IPS-20b (cell line): Measurements from ENCODE around the gene BTBD1.
"Not testable (repeated sequence)": the region's sequence is repeated elsewhere in the genome, so short reads cannot be mapped to it uniquely, and the experiment has no call there.

Experiments used
- H3K27ac ChIP-seq: one replicate; pipeline ENCODE4 v1.5.1; 2013; ENCODE audit warnings: low read length
- H3K27me3 ChIP-seq: 2 replicates; pipeline ENCODE4 v1.6.1; 2013; ENCODE audit warnings: mild to moderate bottlenecking, low read length, inconsistent platforms; ENCODE audit not compliant: insufficient read depth
- H3K36me3 ChIP-seq: 2 replicates; pipeline ENCODE4 v1.6.1; 2013; ENCODE audit warnings: low read depth, mild to moderate bottlenecking, inconsistent platforms, low read length, moderate library complexity; ENCODE audit not compliant: insufficient read depth
- H3K4me1 ChIP-seq: 2 replicates; pipeline ENCODE4 v1.6.1; 2013; ENCODE audit warnings: mild to moderate bottlenecking, control low read depth, inconsistent platforms, low read length, moderate library complexity; ENCODE audit not compliant: insufficient read depth
- H3K4me3 ChIP-seq: 2 replicates; pipeline ENCODE4 v1.5.1; 2013; ENCODE audit warnings: mild to moderate bottlenecking, low read length, inconsistent platforms
- H3K9ac ChIP-seq: 2 replicates; pipeline ENCODE4 v1.6.1; 2013; ENCODE audit warnings: low read depth, mild to moderate bottlenecking, inconsistent platforms, low read length, moderate library complexity
- H3K9me3 ChIP-seq: 2 replicates; pipeline ENCODE4 v1.6.1; 2013; ENCODE audit warnings: mild to moderate bottlenecking, low read depth, low read length, inconsistent platforms; ENCODE audit not compliant: insufficient read depth

Gene BTBD1

DNA sequence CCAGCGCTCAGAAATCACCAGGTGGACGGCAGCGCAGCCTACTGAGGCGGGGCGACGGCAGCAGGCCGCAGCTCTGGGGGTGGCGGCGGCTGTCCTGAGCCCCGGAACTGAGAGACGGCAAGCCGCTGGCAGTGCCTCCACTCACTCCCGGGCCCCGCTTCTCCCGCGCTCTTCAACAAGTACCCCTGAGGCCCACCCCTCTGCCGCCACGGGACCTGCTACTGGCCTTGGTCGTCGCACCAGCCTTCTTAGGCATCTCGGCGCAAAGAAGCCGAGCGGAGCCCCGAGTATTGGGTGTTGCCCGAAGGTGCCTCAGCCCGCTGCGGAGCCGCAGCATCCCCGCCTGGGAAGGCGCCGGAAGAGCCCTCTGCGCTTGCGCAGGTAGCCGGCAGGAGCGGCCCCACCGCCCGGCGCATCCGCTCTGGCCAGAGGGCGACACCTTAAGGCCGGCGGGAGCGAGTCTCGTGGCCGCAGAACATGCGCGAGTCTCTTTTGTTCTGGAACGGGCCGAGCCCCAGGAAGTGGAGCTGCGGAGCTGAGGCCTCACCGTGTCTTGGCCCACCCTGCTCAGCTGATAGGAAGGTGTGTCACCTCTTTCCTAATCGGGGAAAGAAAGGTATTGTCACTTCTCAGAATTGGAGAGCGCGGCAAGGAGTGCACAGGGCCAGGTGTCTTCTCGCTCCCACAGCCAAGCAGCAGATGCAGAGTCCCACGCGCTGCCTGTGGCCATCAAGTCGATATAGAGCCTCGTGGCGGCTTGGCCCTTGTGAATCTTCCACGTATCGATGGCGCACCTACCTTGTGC, 55.6 kb downstream of the BTBD1 start, which contains the start of gene C15orf40:
Gene C15orf40, minus strand, starts transcription at position 369 of the 805 bp plus-strand sequence. Its CDS starts 32 bp downstream, at position 337.
- H3K4me3 ChIP-seq, result peak within 1 kb of the TSS; percentile 71
- H3K27ac ChIP-seq, result no peak within 1 kb of the TSS
- peaks cover 24% of the 10 kb centered on the region for H3K36me3 ChIP-seq
- H3K27me3 ChIP-seq, result no peaks in the 10 kb centered on the region
- no peaks in the 10 kb centered on the region for H3K4me1 ChIP-seq
- no peaks in the 10 kb centered on the region for H3K9me3 ChIP-seq
- peak within 1 kb of the TSS; percentile 80 for H3K9ac ChIP-seq

GRCh38 chr15:83010709-83011270, 56.3 kb downstream of the BTBD1 start:
- H3K4me3 ChIP-seq, result peak overlapping the region; percentile 71
- no peaks in the 10 kb centered on the region for H3K27me3 ChIP-seq
- H3K27ac ChIP-seq, result no peak overlapping the region
- peak overlapping the region; percentile 67; the same call in 1 of the 2 replicates for H3K9ac ChIP-seq
- peaks cover 24% of the 10 kb centered on the region for H3K36me3 ChIP-seq
- H3K4me1 ChIP-seq, result no peaks in the 10 kb centered on the region
- no peaks in the 10 kb centered on the region for H3K9me3 ChIP-seq

DNA sequence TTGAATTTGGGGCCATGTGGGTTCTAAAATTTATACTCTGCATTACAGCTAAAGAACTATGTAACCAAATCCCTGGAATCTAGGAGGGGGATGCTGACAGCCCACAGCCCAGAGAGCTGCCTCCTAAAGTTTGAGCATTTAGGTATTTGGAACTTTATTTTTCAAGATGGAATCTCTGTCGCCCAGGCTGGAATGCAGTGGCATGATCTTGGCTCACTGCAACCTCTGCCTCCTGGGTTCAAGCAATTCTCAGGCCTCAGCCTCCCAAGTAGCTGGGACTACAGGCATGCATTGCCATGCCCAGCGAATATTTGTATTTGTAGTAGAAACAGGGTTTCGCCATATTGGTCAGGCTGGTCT, 66.4 kb downstream of the BTBD1 start:
- H3K27ac ChIP-seq, H3K4me3 ChIP-seq, H3K27me3 ChIP-seq, H3K9me3 ChIP-seq, H3K4me1 ChIP-seq, H3K36me3 ChIP-seq, H3K9ac ChIP-seq: not testable (repeated sequence)

DNA sequence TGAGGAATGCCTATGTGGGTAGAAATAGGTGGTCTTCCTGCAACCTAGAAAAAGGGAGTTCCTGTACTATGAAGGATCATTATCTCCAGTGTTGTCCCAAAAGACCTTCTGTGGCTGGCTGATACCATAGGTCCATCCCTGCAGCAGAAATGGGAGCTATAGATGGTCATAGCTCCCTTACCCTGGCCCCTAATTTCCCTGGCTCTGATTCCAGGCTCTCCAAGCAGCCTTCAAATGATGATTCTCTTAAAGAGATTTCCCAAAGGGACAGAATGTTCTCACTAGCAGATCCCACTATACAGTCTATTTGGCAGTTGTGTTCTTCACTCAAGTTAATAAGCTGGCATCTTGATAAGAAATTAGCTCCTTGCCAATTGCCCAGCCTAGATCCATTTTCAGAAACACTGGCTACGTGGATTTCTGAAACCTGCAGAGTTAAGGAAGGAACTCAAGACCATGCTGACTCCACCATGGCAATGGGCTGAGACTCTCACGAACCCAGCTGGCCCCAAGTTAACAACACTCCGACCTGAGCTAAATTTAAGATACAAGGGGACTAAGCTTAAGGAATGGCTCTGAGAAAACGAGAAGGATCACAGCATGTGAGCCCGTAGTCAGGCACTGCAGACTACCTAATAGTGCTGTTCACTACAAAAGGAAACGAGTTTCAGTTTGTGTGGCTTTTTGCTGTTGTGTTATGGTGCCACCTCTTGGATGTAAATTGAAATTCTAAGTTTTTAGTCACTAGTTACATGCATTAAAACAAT, 67.0 kb downstream of the BTBD1 start:
- H3K4me3 ChIP-seq, result no peak overlapping the region

DNA sequence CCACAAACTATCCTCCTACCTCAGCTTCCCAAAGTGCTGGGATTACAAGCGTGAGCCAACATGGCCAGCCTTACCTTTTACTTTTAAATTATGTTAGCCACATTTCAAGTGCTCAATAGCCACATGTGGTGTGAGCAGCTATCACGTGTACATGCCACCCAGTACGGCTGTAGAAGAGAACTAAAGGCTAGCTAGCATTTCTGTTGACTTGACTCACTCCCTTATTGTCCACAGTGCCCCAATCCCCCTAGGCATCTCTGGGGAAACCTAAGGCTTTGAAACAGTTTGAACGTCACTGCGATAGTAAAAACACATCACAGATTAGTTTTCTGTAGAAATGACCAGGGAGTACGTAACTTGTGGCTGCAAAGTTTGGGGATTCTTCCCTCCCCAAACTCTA, 67.6 kb downstream of the BTBD1 start:
- no peaks in the 10 kb centered on the region for H3K27me3 ChIP-seq
- no peak overlapping the region for H3K4me3 ChIP-seq
- no peak overlapping the region for H3K27ac ChIP-seq
- H3K36me3 ChIP-seq, result no peaks in the 10 kb centered on the region
- no peaks in the 10 kb centered on the region for H3K9me3 ChIP-seq
- no peaks in the 10 kb centered on the region for H3K4me1 ChIP-seq
- no peak overlapping the region for H3K9ac ChIP-seq

More for the DNA sequence above, 67.0 kb downstream of the BTBD1 start:
- Histone ChIP-seq H3K27ac (no peak overlapping the region), H3K9ac (no peak overlapping the region), H3K36me3 (no peaks in the 10 kb centered on the region; the same call in 1 of the 2 replicates), H3K9me3 (no peaks in the 10 kb centered on the region), H3K27me3 (no peaks in the 10 kb centered on the region), H3K4me1 (no peaks in the 10 kb centered on the region)

- Histone ChIP-seq H3K4me3 (no peak overlapping the region), H3K4me1 (no peaks in the 10 kb centered on the region), H3K27ac (no peak overlapping the region), H3K9me3 (no peaks in the 10 kb centered on the region), H3K9ac (no peak overlapping the region), H3K27me3 (no peaks in the 10 kb centered on the region), H3K36me3 (peaks cover under 1% of the 10 kb centered on the region; the same call in 1 of the 2 replicates)
Observed at GRCh38 chr15:82995938-82996337, 71.1 kb downstream of the BTBD1 start.

GRCh38 chr15:82995076-82995475, 72.0 kb downstream of the BTBD1 start:
- no peak overlapping the region for H3K9ac ChIP-seq
- H3K4me1 ChIP-seq, result no peaks in the 10 kb centered on the region
- peaks cover 6% of the 10 kb centered on the region for H3K36me3 ChIP-seq
- no peaks in the 10 kb centered on the region for H3K9me3 ChIP-seq
- H3K27ac ChIP-seq, result no peak overlapping the region
- no peaks in the 10 kb centered on the region for H3K27me3 ChIP-seq
- H3K4me3 ChIP-seq, result no peak overlapping the region

DNA sequence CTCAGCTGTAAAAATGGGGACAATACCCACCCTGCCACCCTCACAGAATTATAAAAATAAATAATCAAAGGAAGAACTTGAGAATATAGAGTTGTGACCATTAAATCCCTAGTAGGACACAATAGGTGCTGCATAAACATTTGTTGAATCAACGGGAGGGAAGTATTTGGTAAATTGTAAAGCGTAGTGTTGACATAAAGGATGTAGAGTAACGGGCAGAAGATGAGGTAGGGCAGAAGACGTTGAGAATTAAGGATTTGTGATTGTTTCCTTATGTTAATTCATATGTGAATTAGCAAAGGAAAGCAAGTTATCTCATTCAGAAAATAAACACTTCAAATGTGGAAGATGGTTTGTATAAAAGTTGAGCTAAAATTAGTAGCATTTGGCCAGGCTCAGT, 73.9 kb downstream of the BTBD1 start:
- no peak overlapping the region for H3K9ac ChIP-seq
- H3K4me3 ChIP-seq, result no peak overlapping the region
- no peaks in the 10 kb centered on the region for H3K27me3 ChIP-seq
- H3K36me3 ChIP-seq, result peaks cover 23% of the 10 kb centered on the region
- no peak overlapping the region for H3K27ac ChIP-seq
- no peaks in the 10 kb centered on the region for H3K4me1 ChIP-seq
- no peaks in the 10 kb centered on the region for H3K9me3 ChIP-seq

DNA sequence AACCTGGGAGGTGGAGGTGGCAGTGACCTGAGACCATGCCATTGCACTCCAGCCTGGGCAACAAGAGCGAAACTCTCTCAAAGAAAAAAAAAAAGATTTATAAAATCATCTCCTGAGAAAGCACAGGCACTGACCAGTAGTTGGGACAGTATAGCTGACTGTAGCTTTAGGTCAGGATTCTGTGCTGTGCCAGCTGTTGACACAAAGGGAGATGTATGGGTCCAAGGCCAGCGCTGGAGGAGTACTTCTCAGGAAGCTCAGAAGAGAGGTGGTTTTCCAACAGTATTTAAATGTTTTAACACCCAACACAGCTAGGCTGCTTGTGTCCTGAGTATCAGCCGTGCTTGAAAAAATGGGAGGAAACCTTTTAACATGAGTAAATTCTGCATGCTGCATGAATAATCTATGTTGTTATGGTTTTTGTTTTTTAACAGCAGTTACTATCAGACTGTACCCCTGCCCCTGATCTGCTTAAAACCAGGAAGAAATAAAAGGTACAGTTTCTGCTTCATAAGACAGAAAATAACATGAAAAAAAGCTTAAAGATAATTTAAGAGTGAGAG, 74.5 kb downstream of the BTBD1 start:
- H3K4me1 ChIP-seq, result no peaks in the 10 kb centered on the region
- no peaks in the 10 kb centered on the region for H3K9me3 ChIP-seq
- no peak overlapping the region for H3K27ac ChIP-seq
- H3K36me3 ChIP-seq, result peaks cover 25% of the 10 kb centered on the region
- H3K9ac ChIP-seq, result no peak overlapping the region
- no peaks in the 10 kb centered on the region for H3K27me3 ChIP-seq
- H3K4me3 ChIP-seq, result no peak overlapping the region

GRCh38 chr15:82986442-82986780, 80.6 kb downstream of the BTBD1 start:
- peaks cover 3% of the 10 kb centered on the region; the same call in 1 of the 2 replicates for H3K9me3 ChIP-seq
- peak overlapping the region; percentile 76 for H3K4me3 ChIP-seq
- peaks cover 25% of the 10 kb centered on the region for H3K36me3 ChIP-seq
- H3K27me3 ChIP-seq, result peaks cover 13% of the 10 kb centered on the region
- H3K9ac ChIP-seq, result peak overlapping the region; percentile 73; the same call in 1 of the 2 replicates
- no peaks in the 10 kb centered on the region for H3K4me1 ChIP-seq
- H3K27ac ChIP-seq, result no peak overlapping the region

GRCh38 chr15:82985688-82986441, 81.2 kb downstream of the BTBD1 start, which contains the start of gene RAMAC:
Gene RAMAC, plus strand, starts transcription at chr15:82986210. Its CDS starts 2,809 bp downstream, at chr15:82989019.
- Histone ChIP-seq H3K4me3 (peak within 1 kb of the TSS; percentile 76), H3K9me3 (peaks cover 3% of the 10 kb centered on the region; the same call in 1 of the 2 replicates), H3K36me3 (peaks cover 24% of the 10 kb centered on the region), H3K4me1 (no peaks in the 10 kb centered on the region), H3K27ac (peak within 1 kb of the TSS; percentile 4), H3K27me3 (peaks cover 13% of the 10 kb centered on the region), H3K9ac (peak within 1 kb of the TSS; percentile 73; the same call in 1 of the 2 replicates)
